IMR-90 (cell line): ENCODE measurements around the gene SLC25A25.

Experiments
- MAZ ChIP-seq: IDR thresholded peaks from 2 replicates; pipeline ENCODE4 v1.6.1; 2012; ENCODE audit warnings: low read depth, mild to moderate bottlenecking, low read length, improper control_type of control experiment, moderate library complexity, borderline replicate concordance
- POLR2A ChIP-seq: IDR thresholded peaks from 2 replicates; pipeline ENCODE4 v1.6.1; 2012; ENCODE audit warnings: mild to moderate bottlenecking, low read depth, low read length
- RAD21 ChIP-seq: IDR thresholded peaks from 2 replicates; pipeline ENCODE4 v1.6.1; 2012; ENCODE audit warnings: low read length, improper control_type of control experiment
- TF ChIP-seq, protein P1 (sequence below): conservative IDR thresholded peaks from 2 replicates; pipeline ENCODE4 v1.5.1; 2012; ENCODE audit warnings: mild to moderate bottlenecking, low read depth, low read length, improper control_type of control experiment

DNA sequence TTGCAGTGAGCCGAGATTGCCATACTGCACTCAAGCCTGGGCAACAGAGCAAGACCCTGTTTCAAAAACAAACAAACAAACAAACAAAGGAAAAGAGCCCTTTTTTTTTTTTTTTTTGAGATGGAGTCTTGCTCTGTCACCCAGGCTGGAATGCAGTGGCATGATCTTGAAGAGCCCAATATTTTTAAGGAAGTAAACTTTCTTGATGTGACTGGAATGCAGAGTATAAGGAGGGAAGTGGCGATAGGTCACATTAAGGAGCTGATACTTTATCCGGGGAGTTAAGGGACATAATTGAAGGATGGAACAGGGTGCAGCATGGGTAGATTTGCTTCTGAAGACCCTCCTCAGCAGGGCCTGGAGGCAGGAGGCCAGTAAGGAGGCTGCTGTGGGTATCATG, 13.9 kb upstream of the SLC25A25 start:
- TF ChIP-seq, protein P1, sequence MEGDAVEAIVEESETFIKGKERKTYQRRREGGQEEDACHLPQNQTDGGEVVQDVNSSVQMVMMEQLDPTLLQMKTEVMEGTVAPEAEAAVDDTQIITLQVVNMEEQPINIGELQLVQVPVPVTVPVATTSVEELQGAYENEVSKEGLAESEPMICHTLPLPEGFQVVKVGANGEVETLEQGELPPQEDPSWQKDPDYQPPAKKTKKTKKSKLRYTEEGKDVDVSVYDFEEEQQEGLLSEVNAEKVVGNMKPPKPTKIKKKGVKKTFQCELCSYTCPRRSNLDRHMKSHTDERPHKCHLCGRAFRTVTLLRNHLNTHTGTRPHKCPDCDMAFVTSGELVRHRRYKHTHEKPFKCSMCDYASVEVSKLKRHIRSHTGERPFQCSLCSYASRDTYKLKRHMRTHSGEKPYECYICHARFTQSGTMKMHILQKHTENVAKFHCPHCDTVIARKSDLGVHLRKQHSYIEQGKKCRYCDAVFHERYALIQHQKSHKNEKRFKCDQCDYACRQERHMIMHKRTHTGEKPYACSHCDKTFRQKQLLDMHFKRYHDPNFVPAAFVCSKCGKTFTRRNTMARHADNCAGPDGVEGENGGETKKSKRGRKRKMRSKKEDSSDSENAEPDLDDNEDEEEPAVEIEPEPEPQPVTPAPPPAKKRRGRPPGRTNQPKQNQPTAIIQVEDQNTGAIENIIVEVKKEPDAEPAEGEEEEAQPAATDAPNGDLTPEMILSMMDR = no peak
- TF ChIP-seq RAD21 = no peak
- no peak for TF ChIP-seq POLR2A
- no peak for TF ChIP-seq MAZ
